ENCODE data around the gene CAMK2G.

DNA sequence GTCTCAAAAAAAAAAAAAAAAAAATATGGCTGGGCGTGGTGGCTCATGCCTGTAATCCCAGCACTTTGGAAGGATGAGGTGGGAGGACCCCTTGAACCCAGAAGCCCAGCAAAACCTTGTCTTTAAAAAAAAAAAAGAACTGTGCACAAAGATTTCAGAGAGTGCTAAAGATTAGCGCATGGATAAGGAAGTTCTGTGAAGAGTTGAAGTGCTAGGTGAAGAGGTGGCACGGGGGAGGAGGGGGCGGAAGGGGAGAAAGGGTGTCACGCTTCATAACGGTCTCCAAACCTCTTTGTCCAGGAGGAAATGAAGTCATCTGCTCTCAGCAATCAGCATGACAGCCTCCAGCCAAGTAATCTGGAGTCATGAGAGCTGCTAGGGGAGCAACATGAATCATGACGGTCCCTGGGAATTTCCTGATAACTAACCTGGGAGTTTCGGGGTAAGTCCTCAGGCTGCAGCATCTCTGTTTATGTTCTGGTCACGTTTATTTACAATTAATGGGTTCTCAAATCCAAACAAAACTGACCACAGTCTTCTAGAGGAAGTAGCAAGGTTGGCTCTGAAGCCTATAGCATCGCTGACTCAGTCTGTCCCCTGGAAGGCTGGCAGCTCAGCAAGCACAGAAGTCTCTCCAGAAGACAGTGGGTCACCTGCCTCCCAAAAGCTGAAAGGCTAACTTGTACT is 34.6 kb upstream of the CAMK2G start:
- no peak for TF ChIP-seq EZH2 (IDR thresholded peaks at IDR 0.05; ENCODE audit: low read depth, unreplicated experiment)
- TF ChIP-seq, protein P1, sequence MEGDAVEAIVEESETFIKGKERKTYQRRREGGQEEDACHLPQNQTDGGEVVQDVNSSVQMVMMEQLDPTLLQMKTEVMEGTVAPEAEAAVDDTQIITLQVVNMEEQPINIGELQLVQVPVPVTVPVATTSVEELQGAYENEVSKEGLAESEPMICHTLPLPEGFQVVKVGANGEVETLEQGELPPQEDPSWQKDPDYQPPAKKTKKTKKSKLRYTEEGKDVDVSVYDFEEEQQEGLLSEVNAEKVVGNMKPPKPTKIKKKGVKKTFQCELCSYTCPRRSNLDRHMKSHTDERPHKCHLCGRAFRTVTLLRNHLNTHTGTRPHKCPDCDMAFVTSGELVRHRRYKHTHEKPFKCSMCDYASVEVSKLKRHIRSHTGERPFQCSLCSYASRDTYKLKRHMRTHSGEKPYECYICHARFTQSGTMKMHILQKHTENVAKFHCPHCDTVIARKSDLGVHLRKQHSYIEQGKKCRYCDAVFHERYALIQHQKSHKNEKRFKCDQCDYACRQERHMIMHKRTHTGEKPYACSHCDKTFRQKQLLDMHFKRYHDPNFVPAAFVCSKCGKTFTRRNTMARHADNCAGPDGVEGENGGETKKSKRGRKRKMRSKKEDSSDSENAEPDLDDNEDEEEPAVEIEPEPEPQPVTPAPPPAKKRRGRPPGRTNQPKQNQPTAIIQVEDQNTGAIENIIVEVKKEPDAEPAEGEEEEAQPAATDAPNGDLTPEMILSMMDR (conservative IDR thresholded peaks at IDR 0.05; ENCODE audit: low read depth in 2 of 2): no peak
- TF ChIP-seq EZH2phosphoT487 (IDR thresholded peaks at IDR 0.05; ENCODE audit: unreplicated experiment): no peak
- TF ChIP-seq, protein P2, sequence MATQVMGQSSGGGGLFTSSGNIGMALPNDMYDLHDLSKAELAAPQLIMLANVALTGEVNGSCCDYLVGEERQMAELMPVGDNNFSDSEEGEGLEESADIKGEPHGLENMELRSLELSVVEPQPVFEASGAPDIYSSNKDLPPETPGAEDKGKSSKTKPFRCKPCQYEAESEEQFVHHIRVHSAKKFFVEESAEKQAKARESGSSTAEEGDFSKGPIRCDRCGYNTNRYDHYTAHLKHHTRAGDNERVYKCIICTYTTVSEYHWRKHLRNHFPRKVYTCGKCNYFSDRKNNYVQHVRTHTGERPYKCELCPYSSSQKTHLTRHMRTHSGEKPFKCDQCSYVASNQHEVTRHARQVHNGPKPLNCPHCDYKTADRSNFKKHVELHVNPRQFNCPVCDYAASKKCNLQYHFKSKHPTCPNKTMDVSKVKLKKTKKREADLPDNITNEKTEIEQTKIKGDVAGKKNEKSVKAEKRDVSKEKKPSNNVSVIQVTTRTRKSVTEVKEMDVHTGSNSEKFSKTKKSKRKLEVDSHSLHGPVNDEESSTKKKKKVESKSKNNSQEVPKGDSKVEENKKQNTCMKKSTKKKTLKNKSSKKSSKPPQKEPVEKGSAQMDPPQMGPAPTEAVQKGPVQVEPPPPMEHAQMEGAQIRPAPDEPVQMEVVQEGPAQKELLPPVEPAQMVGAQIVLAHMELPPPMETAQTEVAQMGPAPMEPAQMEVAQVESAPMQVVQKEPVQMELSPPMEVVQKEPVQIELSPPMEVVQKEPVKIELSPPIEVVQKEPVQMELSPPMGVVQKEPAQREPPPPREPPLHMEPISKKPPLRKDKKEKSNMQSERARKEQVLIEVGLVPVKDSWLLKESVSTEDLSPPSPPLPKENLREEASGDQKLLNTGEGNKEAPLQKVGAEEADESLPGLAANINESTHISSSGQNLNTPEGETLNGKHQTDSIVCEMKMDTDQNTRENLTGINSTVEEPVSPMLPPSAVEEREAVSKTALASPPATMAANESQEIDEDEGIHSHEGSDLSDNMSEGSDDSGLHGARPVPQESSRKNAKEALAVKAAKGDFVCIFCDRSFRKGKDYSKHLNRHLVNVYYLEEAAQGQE (IDR thresholded peaks at IDR 0.05; ENCODE audit: unreplicated experiment): no peak
- TF ChIP-seq ZNF114 (CRISPR knock-in tag; IDR thresholded peaks at IDR 0.05): no peak
- TF ChIP-seq, protein P3, sequence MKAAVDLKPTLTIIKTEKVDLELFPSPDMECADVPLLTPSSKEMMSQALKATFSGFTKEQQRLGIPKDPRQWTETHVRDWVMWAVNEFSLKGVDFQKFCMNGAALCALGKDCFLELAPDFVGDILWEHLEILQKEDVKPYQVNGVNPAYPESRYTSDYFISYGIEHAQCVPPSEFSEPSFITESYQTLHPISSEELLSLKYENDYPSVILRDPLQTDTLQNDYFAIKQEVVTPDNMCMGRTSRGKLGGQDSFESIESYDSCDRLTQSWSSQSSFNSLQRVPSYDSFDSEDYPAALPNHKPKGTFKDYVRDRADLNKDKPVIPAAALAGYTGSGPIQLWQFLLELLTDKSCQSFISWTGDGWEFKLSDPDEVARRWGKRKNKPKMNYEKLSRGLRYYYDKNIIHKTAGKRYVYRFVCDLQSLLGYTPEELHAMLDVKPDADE (IDR thresholded peaks at IDR 0.05): no peak
- no peak for TF ChIP-seq POLR2AphosphoS5 (IDR thresholded peaks at IDR 0.05; ENCODE audit: low read depth)
- TF ChIP-seq CREB1 (CRISPR knock-in tag; IDR thresholded peaks at IDR 0.05; ENCODE audit: low read depth): no peak
- TF ChIP-seq ZNF331 (CRISPR knock-in tag; IDR thresholded peaks at IDR 0.05; ENCODE audit: low read depth): no peak
- no peak for TF ChIP-seq JUNB (IDR thresholded peaks at IDR 0.05; ENCODE audit: unreplicated experiment)
- no peak for TF ChIP-seq NANOG (IDR thresholded peaks at IDR 0.05; ENCODE audit: borderline replicate concordance)
- TF ChIP-seq STAT1 (IDR thresholded peaks at IDR 0.05; ENCODE audit: unreplicated experiment): no peak

All from GM23338 (cell line).